Stimulated activated CD8-positive, alpha-beta memory T cell treated with anti-CD3 and anti-CD28 coated beads, Interleukin-7, amount 100 ng/mL, for 48 hours (primary cell): ENCODE measurements around the gene C1QBP.
"Not testable (repeated sequence)": the region's sequence is repeated elsewhere in the genome, so short reads cannot be mapped to it uniquely, and the experiment has no call there.

Experiments used
- DNase-seq, 2 donors: peaks; one replicate each; pipeline ENCODE4 v3.0.0-alpha.2; 2020; ENCODE audit warnings: low read depth in 1 of 2; ENCODE audit errors: extremely low read depth in 1 of 2

Gene C1QBP

GRCh38 chr17:5434984-5435383, 4.0 kb downstream of the C1QBP start:
- no peak for DNase-seq

GRCh38 chr17:5431949-5432556, 6.9 kb downstream of the C1QBP start:
- no peak for DNase-seq

GRCh38 chr17:5431234-5431633, 7.7 kb downstream of the C1QBP start:
- not testable (repeated sequence) for DNase-seq

GRCh38 chr17:5430413-5430999, 8.4 kb downstream of the C1QBP start:
- no peak for DNase-seq

- DNase-seq, result no peak
Measured at GRCh38 chr17:5429191-5429887, 9.6 kb downstream of the C1QBP start.

GRCh38 chr17:5425826-5426225, 13.1 kb downstream of the C1QBP start:
- DNase-seq, result no peak

- DNase-seq, result no peak
Measured at GRCh38 chr17:5424909-5425308, 14.0 kb downstream of the C1QBP start.

- DNase-seq, result no peak
Measured at GRCh38 chr17:5422505-5422904, 16.4 kb downstream of the C1QBP start.

GRCh38 chr17:5419959-5420653, 18.8 kb downstream of the C1QBP start, which contains the start of gene RPAIN:
TSS of gene RPAIN (plus strand) at chr17:5420182. CDS start at chr17:5420211, 29 bp downstream.
- DNase-seq, result peak; percentile 69 to 81

- peak; percentile 94 to 97 for DNase-seq
Measured at GRCh38 chr17:5419356-5419958, 19.5 kb downstream of the C1QBP start, which contains the start of gene NUP88. TSS of gene NUP88 (minus strand) at chr17:5419662. CDS start at chr17:5419650, 12 bp downstream.

GRCh38 chr17:5418858-5419355, 20.0 kb downstream of the C1QBP start:
- peak; percentile 8 to 50 for DNase-seq

- no peak for DNase-seq
Measured at GRCh38 chr17:5416901-5417300, 22.1 kb downstream of the C1QBP start.

- DNase-seq, result no peak
Measured at GRCh38 chr17:5413682-5414081, 25.3 kb downstream of the C1QBP start.

- no peak for DNase-seq
Measured at GRCh38 chr17:5410594-5411272, 28.2 kb downstream of the C1QBP start.

- no peak for DNase-seq
Measured at GRCh38 chr17:5408186-5408585, 30.8 kb downstream of the C1QBP start.

GRCh38 chr17:5405400-5405799, 33.6 kb downstream of the C1QBP start:
- DNase-seq, result no peak

GRCh38 chr17:5399767-5400166, 39.2 kb downstream of the C1QBP start:
- DNase-seq, result no peak

GRCh38 chr17:5396612-5397011, 42.3 kb downstream of the C1QBP start:
- no peak for DNase-seq

GRCh38 chr17:5391678-5392077, 47.3 kb downstream of the C1QBP start:
- DNase-seq, result no peak
